IMR-90 (cell line): ENCODE measurements around the gene PFKP. TPM values are rescaled to one million over a fixed set of nuclear protein-coding genes. Genes with fewer than 3 reads are reported as not detected.

Source experiments
- ATAC-seq: fragments of 200-7000 bp; cut with Tn5 transposase; 2 replicates; pipeline ENCODE4 v1.9.1; 2020; ENCODE audit warnings: low read depth, mild to moderate bottlenecking, moderate library complexity
- BruUV-seq: library from RNA; stranded (reverse); fragments of 400-500 nt; replicated peaks from 2 replicates; lab custom pipeline; 2021; lab: Mats Ljungman, UMichigan
- CTCF ChIA-PET: fragments of 300-600 bp; formaldehyde crosslinking; extraction: SDS; loops from one replicate; lab custom pipeline; 2021; ENCODE audit warnings: antibody characterized with exemption; lab: Yijun Ruan, JAX
- POLR2A ChIA-PET: fragments of 300-600 bp; sonication (Branson Sonifier 250); formaldehyde crosslinking; loops from one replicate; lab custom pipeline; 2022; ENCODE audit warnings: antibody characterized with exemption; ENCODE audit not compliant: unreplicated experiment; lab: Charles Lee
- DNase-seq: peaks from one replicate; pipeline ENCODE4 v3.0.0; 2013
- H2AFZ ChIP-seq: replicated peaks from 2 replicates; pipeline ENCODE3; 2013; ENCODE audit warnings: low read length, mild to moderate bottlenecking; ENCODE audit not compliant: poor library complexity
- H2AK5ac ChIP-seq: 2 replicates; pipeline ENCODE4 v1.6.1; 2013; ENCODE audit warnings: low read depth, low read length, inconsistent platforms
- H2AK9ac ChIP-seq: replicated peaks from 2 replicates; pipeline ENCODE3; 2013; ENCODE audit warnings: mild to moderate bottlenecking, low read depth, low read length, moderate library complexity; ENCODE audit not compliant: poor library complexity
- H2BK120ac ChIP-seq: 2 replicates; pipeline ENCODE4 v1.6.1; 2013; ENCODE audit warnings: low read depth, low read length, inconsistent platforms
- H2BK15ac ChIP-seq: 3 replicates; pipeline ENCODE4 v1.6.1; 2013; ENCODE audit warnings: low read depth, low read length, inconsistent platforms
- H2BK20ac ChIP-seq: 2 replicates; pipeline ENCODE4 v1.6.1; 2013; ENCODE audit warnings: low read depth, mild to moderate bottlenecking, inconsistent platforms, low read length, moderate library complexity
- H2BK5ac ChIP-seq: 2 replicates; pipeline ENCODE4 v1.6.1; 2013; ENCODE audit warnings: mild to moderate bottlenecking, low read depth, low read length, inconsistent platforms; ENCODE audit not compliant: poor library complexity, severe bottlenecking
- H3K14ac ChIP-seq: replicated peaks from 2 replicates; pipeline ENCODE4 v1.6.1; 2013; ENCODE audit warnings: low read depth, low read length, inconsistent platforms
- H3K18ac ChIP-seq: 2 replicates; pipeline ENCODE4 v1.6.1; 2013; ENCODE audit warnings: low read depth, low read length, control low read depth
- H3K23ac ChIP-seq: 2 replicates; pipeline ENCODE4 v1.6.1; 2013; ENCODE audit warnings: low read depth, low read length, inconsistent platforms
- H3K27ac ChIP-seq: 2 replicates; pipeline ENCODE4 v1.5.1; 2013; ENCODE audit warnings: mild to moderate bottlenecking, control low read depth, low read length; ENCODE audit not compliant: insufficient read depth
- H3K27me3 ChIP-seq: 2 replicates; pipeline ENCODE4 v1.6.1; 2013; ENCODE audit warnings: low read length; ENCODE audit not compliant: control insufficient read depth, insufficient read depth
- H3K36me3 ChIP-seq: 2 replicates; pipeline ENCODE4 v1.6.1; 2013; ENCODE audit warnings: low read length, mixed read lengths; ENCODE audit not compliant: control insufficient read depth, insufficient read depth
- H3K4ac ChIP-seq: 2 replicates; pipeline ENCODE4 v1.6.1; 2013; ENCODE audit warnings: low read depth, low read length, inconsistent platforms
- H3K4me1 ChIP-seq: 2 replicates; pipeline ENCODE4 v1.6.1; 2013; ENCODE audit warnings: low read length, mixed read lengths; ENCODE audit not compliant: control insufficient read depth, insufficient read depth
- H3K4me2 ChIP-seq: 2 replicates; pipeline ENCODE4 v1.6.1; 2013; ENCODE audit warnings: low read depth, mild to moderate bottlenecking, control low read depth, low read length, moderate library complexity
- H3K4me3 ChIP-seq: 2 replicates; pipeline ENCODE4 v1.5.1; 2013; ENCODE audit warnings: low read depth, mild to moderate bottlenecking, control low read depth, low read length, moderate library complexity; ENCODE audit not compliant: insufficient read depth
- H3K56ac ChIP-seq: 2 replicates; pipeline ENCODE4 v1.6.1; 2013; ENCODE audit warnings: low read length, inconsistent platforms; ENCODE audit not compliant: insufficient read depth; ENCODE audit errors: extremely low read depth
- H3K79me1 ChIP-seq, 2 experiments: 2 replicates each; pipeline ENCODE4 v1.6.1; 2013; ENCODE audit warnings: low read length in 2 of 2, inconsistent platforms in 1 of 2, low read depth in 1 of 2
- H3K9ac ChIP-seq: 2 replicates; pipeline ENCODE4 v1.6.1; 2013; ENCODE audit warnings: low read depth, low read length, control low read depth
- H3K9me1 ChIP-seq: 2 replicates; pipeline ENCODE4 v1.6.1; 2013; ENCODE audit warnings: low read length, inconsistent platforms; ENCODE audit not compliant: insufficient read depth
- H3K9me3 ChIP-seq: 2 replicates; pipeline ENCODE4 v1.6.1; 2013; ENCODE audit warnings: low read length; ENCODE audit not compliant: control insufficient read depth, insufficient read depth
- H4K20me1 ChIP-seq: 2 replicates; pipeline ENCODE4 v1.6.1; 2013; ENCODE audit warnings: low read length, inconsistent platforms; ENCODE audit not compliant: insufficient read depth
- H4K5ac ChIP-seq: 2 replicates; pipeline ENCODE4 v1.6.1; 2013; ENCODE audit warnings: mild to moderate bottlenecking, low read depth, low read length, control low read depth
- H4K8ac ChIP-seq, 2 experiments: 2 replicates each; pipeline ENCODE4 v1.6.1; 2013; ENCODE audit warnings: low read depth in 2 of 2, low read length in 2 of 2, control low read depth in 1 of 2, inconsistent platforms in 1 of 2
- H4K91ac ChIP-seq: 2 replicates; pipeline ENCODE4 v1.6.1; 2013; ENCODE audit warnings: low read depth, low read length, inconsistent platforms; ENCODE audit not compliant: insufficient read depth
- BHLHE40 ChIP-seq: fragments of 150-350 bp; IDR thresholded peaks from 2 replicates; pipeline ENCODE4 v1.6.1; 2016; ENCODE audit warnings: mild to moderate bottlenecking, low read depth, low read length
- CEBPB ChIP-seq: IDR thresholded peaks from 2 replicates; pipeline ENCODE4 v1.6.1; 2012; ENCODE audit warnings: low read depth, low read length, improper control_type of control experiment
- CHD1 ChIP-seq: IDR thresholded peaks from 2 replicates; pipeline ENCODE4 v1.6.1; 2012; ENCODE audit warnings: low read depth, low read length, improper control_type of control experiment
- FOS ChIP-seq: fragments of 150-350 bp; IDR thresholded peaks from 2 replicates; pipeline ENCODE4 v1.6.1; 2016; ENCODE audit warnings: low read depth, low read length
- MAFK ChIP-seq: IDR thresholded peaks from 2 replicates; pipeline ENCODE4 v1.6.1; 2012; ENCODE audit warnings: low read depth, low read length, improper control_type of control experiment
- MAZ ChIP-seq: IDR thresholded peaks from 2 replicates; pipeline ENCODE4 v1.6.1; 2012; ENCODE audit warnings: low read depth, mild to moderate bottlenecking, low read length, improper control_type of control experiment, moderate library complexity, borderline replicate concordance
- MXI1 ChIP-seq: IDR thresholded peaks from 2 replicates; pipeline ENCODE4 v1.6.1; 2012; ENCODE audit warnings: low read depth, mild to moderate bottlenecking, low read length, moderate library complexity, borderline replicate concordance
- NFE2L2 ChIP-seq: fragments of 150-350 bp; IDR thresholded peaks from 2 replicates; pipeline ENCODE4 v1.6.1; 2016; ENCODE audit warnings: low read depth, mild to moderate bottlenecking, low read length
- POLR2A ChIP-seq: IDR thresholded peaks from 2 replicates; pipeline ENCODE4 v1.6.1; 2012; ENCODE audit warnings: mild to moderate bottlenecking, low read depth, low read length
- RAD21 ChIP-seq: IDR thresholded peaks from 2 replicates; pipeline ENCODE4 v1.6.1; 2012; ENCODE audit warnings: low read length, improper control_type of control experiment
- RCOR1 ChIP-seq: IDR thresholded peaks from 2 replicates; pipeline ENCODE4 v1.6.1; 2012; ENCODE audit warnings: mild to moderate bottlenecking, low read length, improper control_type of control experiment; ENCODE audit not compliant: insufficient replicate concordance
- RFX5 ChIP-seq: IDR thresholded peaks from 2 replicates; pipeline ENCODE4 v1.8.0; 2012; ENCODE audit warnings: low read depth, mild to moderate bottlenecking, low read length, moderate library complexity
- SMC3 ChIP-seq: fragments of 150-350 bp; IDR thresholded peaks from 2 replicates; pipeline ENCODE4 v1.6.1; 2016; ENCODE audit warnings: low read depth, mild to moderate bottlenecking, antibody characterized with exemption, low read length, moderate library complexity
- WGBS, 2 experiments: methylation state at CpG; one replicate each; pipeline versions ENCODE4 v1.1.5 to v1.1.7; 2013; ENCODE audit warnings: missing lambda C conversion rate in 2 of 2; ENCODE audit not compliant: insufficient read length in 1 of 2; ENCODE audit errors: extremely low coverage in 2 of 2; 5-methylcytosine and 5-hydroxymethylcytosine counted together
- dilution Hi-C: fragments of 300-500 bp; cut with HindIII; formaldehyde crosslinking; loops from one replicate; pipeline ENCODE4 v1.14.3; 2018; ENCODE audit warnings: low sequenced_read_pairs; ENCODE audit not compliant: unreplicated experiment
- in situ Hi-C: fragments of 300-500 bp; cut with MboI; formaldehyde crosslinking; loops from 3 replicates; pipeline ENCODE4 v1.14.3; 2019; ENCODE audit warnings: low sequenced_read_pairs, inconsistent platforms, mixed read lengths
- intact Hi-C: fragments of 100-400 bp; cut with micrococcal nuclease; formaldehyde crosslinking; loops from 2 replicates; pipeline ENCODE4 v1.10.0; 2022
- polyA plus RNA-seq, 3 experiments: library from polyadenylated mRNA; depleted of rRNA; stranded (reverse); fragments of >200 nt; gene quantifications; 2 replicates each; pipeline ENCODE4 v1.2.3, GENCODE V29; 2012; ENCODE audit warnings: low replicate concordance in 1 of 3
- total RNA-seq: library from RNA; depleted of rRNA; stranded (reverse); fragments of >200 nt; gene quantifications from 2 replicates; pipeline ENCODE4 v1.2.3, GENCODE V29; 2012
- TF ChIP-seq, protein P1 (sequence below): fragments of 150-350 bp; IDR thresholded peaks from 2 replicates; pipeline ENCODE4 v1.6.1; 2016; ENCODE audit warnings: low read depth, mild to moderate bottlenecking, low read length, moderate library complexity, borderline replicate concordance
- TF ChIP-seq, protein P2 (sequence below): fragments of 150-350 bp; IDR thresholded peaks from 2 replicates; pipeline ENCODE4 v1.6.1; 2017; ENCODE audit warnings: mild to moderate bottlenecking, antibody characterized with exemption, low read length, low read depth
- TF ChIP-seq, protein P3 (sequence below): conservative IDR thresholded peaks from 2 replicates; pipeline ENCODE4 v1.5.1; 2012; ENCODE audit warnings: mild to moderate bottlenecking, low read depth, low read length, improper control_type of control experiment

The PFKP gene
- total and polyA plus RNA-seq, 2 of the 4 experiments (the other 2 are of a cell fraction), result 223 to 294 TPM

DNA sequence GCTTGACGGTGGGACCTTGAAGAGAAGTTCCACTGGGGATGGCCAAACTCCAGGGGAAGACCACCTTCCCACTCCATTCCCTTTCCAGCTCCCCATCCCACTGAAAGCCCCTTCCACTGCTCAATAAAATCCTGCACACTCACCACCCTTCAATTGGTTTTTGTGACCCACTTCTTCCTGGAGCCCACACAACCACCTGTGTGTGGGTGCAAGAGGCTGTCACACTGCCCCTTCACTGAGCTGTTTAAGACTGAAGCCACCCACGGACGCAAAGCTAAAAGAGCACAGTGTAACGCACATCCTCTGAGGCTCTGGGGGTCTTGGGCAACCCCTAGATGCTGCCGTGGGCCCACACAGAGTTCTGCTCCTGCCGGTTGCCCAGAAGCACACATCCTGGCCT, 118.0 kb downstream of the PFKP start:
- no peak overlapping the region for H3K56ac ChIP-seq
- TF ChIP-seq CEBPB (no peak), POLR2A (no peak), FOS (no peak), NFE2L2 (no peak), BHLHE40 (no peak), RFX5 (no peak), SMC3 (no peak), CHD1 (no peak), RCOR1 (no peak), MAFK (no peak), MXI1 (no peak), RAD21 (no peak), MAZ (no peak)
- TF ChIP-seq, protein P1, sequence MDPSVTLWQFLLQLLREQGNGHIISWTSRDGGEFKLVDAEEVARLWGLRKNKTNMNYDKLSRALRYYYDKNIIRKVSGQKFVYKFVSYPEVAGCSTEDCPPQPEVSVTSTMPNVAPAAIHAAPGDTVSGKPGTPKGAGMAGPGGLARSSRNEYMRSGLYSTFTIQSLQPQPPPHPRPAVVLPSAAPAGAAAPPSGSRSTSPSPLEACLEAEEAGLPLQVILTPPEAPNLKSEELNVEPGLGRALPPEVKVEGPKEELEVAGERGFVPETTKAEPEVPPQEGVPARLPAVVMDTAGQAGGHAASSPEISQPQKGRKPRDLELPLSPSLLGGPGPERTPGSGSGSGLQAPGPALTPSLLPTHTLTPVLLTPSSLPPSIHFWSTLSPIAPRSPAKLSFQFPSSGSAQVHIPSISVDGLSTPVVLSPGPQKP, result no peak
- TF ChIP-seq, protein P2, sequence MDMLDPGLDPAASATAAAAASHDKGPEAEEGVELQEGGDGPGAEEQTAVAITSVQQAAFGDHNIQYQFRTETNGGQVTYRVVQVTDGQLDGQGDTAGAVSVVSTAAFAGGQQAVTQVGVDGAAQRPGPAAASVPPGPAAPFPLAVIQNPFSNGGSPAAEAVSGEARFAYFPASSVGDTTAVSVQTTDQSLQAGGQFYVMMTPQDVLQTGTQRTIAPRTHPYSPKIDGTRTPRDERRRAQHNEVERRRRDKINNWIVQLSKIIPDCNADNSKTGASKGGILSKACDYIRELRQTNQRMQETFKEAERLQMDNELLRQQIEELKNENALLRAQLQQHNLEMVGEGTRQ, result no peak
- TF ChIP-seq, protein P3, sequence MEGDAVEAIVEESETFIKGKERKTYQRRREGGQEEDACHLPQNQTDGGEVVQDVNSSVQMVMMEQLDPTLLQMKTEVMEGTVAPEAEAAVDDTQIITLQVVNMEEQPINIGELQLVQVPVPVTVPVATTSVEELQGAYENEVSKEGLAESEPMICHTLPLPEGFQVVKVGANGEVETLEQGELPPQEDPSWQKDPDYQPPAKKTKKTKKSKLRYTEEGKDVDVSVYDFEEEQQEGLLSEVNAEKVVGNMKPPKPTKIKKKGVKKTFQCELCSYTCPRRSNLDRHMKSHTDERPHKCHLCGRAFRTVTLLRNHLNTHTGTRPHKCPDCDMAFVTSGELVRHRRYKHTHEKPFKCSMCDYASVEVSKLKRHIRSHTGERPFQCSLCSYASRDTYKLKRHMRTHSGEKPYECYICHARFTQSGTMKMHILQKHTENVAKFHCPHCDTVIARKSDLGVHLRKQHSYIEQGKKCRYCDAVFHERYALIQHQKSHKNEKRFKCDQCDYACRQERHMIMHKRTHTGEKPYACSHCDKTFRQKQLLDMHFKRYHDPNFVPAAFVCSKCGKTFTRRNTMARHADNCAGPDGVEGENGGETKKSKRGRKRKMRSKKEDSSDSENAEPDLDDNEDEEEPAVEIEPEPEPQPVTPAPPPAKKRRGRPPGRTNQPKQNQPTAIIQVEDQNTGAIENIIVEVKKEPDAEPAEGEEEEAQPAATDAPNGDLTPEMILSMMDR, result no peak
- H3K4me1 ChIP-seq, result no peaks in the 10 kb centered on the region
- H2AK5ac ChIP-seq, result no peak overlapping the region
- no peak overlapping the region for H4K91ac ChIP-seq
- H2BK5ac ChIP-seq, result no peak overlapping the region
- no peak overlapping the region for H2AK9ac ChIP-seq
- H3K27ac ChIP-seq, result no peak overlapping the region
- BruUV-seq, result no TSS peak
- no peak overlapping the region for H3K23ac ChIP-seq
- intact Hi-C loops (no loop called here), dilution Hi-C loops (no loop called here), in situ Hi-C loops (loop anchor here (10.0 kb wide), 1 partner anchor 1469 kb away; no protein-coding TSS in a partner anchor)
- no peak overlapping the region for H3K4me3 ChIP-seq
- no peak for DNase-seq
- no peaks in the 10 kb centered on the region for H3K79me1 ChIP-seq
- no peak overlapping the region for H2BK15ac ChIP-seq
- ChIA-PET POLR2A (no interaction called here), CTCF (no interaction called here)
- H3K18ac ChIP-seq, result no peak overlapping the region
- H3K9me3 ChIP-seq, result no peaks in the 10 kb centered on the region; the same call in 1 of the 2 replicates
- H2BK20ac ChIP-seq, result no peak overlapping the region
- H4K8ac ChIP-seq, result no peak overlapping the region
- H3K27me3 ChIP-seq, result peaks cover 16% of the 10 kb centered on the region
- no peak overlapping the region for H2BK120ac ChIP-seq
- no peak overlapping the region for H3K4ac ChIP-seq
- no peaks in the 10 kb centered on the region; the same call in 1 of the 2 replicates for H3K9me1 ChIP-seq
- no peak overlapping the region for H4K5ac ChIP-seq
- WGBS, 2 experiments, result no CpG with 5 or more reads among the region's 6 CpGs
- no peaks in the 10 kb centered on the region for H4K20me1 ChIP-seq
- H3K4me2 ChIP-seq, result no peak overlapping the region
- no peak overlapping the region for H3K14ac ChIP-seq
- H2AFZ ChIP-seq, result no peak overlapping the region
- no peak for ATAC-seq
- no peaks in the 10 kb centered on the region for H3K36me3 ChIP-seq
- H3K9ac ChIP-seq, result no peak overlapping the region
